WERI-Rb-1 (cell line): ENCODE measurements around the gene SMARCA2.

Source experiments
- DNase-seq: peaks from one replicate; pipeline ENCODE4 v3.0.0-alpha.2; 2020
- H3K27ac ChIP-seq: fragments of 250-450 bp; sonication (Bioruptor Pico); 2 replicates; pipeline ENCODE4 v1.5.1; 2020; ENCODE audit warnings: mild to moderate bottlenecking, moderate library complexity
- H3K27me3 ChIP-seq: fragments of 250-450 bp; sonication (Bioruptor Pico); 2 replicates; pipeline ENCODE4 v1.5.1; 2021; ENCODE audit warnings: mild to moderate bottlenecking, low read depth, moderate library complexity; ENCODE audit not compliant: insufficient read depth, severe bottlenecking
- H3K36me3 ChIP-seq: fragments of 250-450 bp; sonication (Bioruptor Pico); 2 replicates; pipeline ENCODE4 v1.5.1; 2020; ENCODE audit warnings: mild to moderate bottlenecking, moderate library complexity
- H3K4me3 ChIP-seq: 2 replicates; pipeline ENCODE4 v1.5.1; 2011; ENCODE audit warnings: low read depth, mild to moderate bottlenecking, control low read depth, low read length
- H3K9me3 ChIP-seq: fragments of 250-450 bp; sonication (Bioruptor Pico); 2 replicates; pipeline ENCODE4 v1.5.1; 2021; ENCODE audit warnings: mild to moderate bottlenecking, moderate library complexity; ENCODE audit not compliant: severe bottlenecking
- TF ChIP-seq, protein P1 (sequence below): IDR thresholded peaks from 2 replicates; pipeline ENCODE4 v1.5.1; 2011; ENCODE audit warnings: low read depth, mild to moderate bottlenecking, control low read depth, inconsistent platforms, low read length

Gene SMARCA2

DNA sequence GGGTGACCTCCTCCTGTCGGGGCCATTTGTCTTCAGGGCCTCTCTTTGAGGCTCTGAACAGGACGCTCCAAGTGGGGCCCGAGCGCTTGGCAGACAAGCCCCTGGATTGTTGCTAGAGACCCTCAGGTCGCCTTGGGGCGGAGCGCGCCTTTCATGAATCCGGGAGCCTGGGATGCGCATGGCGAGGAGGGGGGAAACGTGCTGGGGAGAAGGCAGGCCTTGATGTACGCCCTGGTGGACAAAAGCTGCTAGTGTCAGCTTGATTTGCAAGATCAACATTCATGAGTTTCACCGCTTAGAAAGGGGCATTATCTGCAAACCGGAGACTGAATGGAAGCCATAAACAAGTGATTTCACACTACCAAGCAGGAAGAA lies 226.3 kb downstream of the SMARCA2 start:
- H3K36me3 ChIP-seq, result no peaks in the 10 kb centered on the region
- no peaks in the 10 kb centered on the region for H3K9me3 ChIP-seq
- peak; percentile 25 for DNase-seq
- H3K4me3 ChIP-seq, result peak overlapping the region; percentile 43
- H3K27ac ChIP-seq, result no peak overlapping the region
- TF ChIP-seq, protein P1, sequence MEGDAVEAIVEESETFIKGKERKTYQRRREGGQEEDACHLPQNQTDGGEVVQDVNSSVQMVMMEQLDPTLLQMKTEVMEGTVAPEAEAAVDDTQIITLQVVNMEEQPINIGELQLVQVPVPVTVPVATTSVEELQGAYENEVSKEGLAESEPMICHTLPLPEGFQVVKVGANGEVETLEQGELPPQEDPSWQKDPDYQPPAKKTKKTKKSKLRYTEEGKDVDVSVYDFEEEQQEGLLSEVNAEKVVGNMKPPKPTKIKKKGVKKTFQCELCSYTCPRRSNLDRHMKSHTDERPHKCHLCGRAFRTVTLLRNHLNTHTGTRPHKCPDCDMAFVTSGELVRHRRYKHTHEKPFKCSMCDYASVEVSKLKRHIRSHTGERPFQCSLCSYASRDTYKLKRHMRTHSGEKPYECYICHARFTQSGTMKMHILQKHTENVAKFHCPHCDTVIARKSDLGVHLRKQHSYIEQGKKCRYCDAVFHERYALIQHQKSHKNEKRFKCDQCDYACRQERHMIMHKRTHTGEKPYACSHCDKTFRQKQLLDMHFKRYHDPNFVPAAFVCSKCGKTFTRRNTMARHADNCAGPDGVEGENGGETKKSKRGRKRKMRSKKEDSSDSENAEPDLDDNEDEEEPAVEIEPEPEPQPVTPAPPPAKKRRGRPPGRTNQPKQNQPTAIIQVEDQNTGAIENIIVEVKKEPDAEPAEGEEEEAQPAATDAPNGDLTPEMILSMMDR, result peak; percentile 19; the same call in 1 of the 2 replicates
- no peaks in the 10 kb centered on the region for H3K27me3 ChIP-seq

DNA sequence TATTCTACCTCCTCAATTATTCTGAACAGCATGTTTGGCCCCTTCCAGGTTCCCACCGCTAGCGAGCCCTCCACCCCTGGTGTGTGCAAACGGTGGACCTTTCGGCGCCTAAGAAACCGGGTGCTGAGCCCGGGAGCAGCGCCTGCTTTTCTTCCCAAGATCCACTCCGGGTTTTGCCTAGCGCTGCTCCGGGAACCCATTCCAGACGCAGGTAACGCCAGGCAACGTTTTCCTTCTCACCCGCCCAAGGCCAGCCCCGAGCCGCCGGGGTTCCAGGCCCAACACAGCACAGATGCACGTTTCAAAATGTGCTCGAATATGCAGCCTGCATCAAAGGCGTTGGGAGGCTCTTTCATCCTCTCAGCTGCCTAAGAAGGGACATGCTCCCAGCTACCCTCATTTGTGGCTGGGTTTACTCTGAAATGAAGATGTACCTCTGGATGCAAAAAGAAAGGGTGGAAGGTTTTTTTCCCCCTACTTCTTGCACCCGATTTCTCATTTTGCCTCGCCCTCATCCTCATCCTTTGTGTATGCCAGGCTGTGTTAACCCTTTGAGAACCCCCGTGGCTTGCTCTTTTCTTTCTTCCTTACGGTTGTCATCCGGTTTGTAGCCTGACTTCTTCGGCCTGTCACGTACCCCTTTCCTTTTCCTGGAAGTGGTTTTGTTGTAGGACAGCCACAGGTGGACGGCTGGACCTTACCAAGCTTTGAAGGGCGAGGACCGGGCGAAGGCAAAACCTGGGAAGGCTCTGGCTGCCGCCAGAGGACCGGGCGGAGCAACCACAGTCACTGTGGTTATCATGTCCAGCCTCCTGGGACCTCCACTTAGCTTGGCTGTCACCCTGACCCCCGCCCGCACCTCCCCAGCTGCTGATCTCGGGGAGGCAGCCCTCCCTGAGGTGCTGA lies 226.9 kb downstream of the SMARCA2 start:
- TF ChIP-seq, protein P1, result no peak
- H3K9me3 ChIP-seq, result no peaks in the 10 kb centered on the region
- peak overlapping the region; percentile 58 for H3K27ac ChIP-seq
- DNase-seq, result peak; percentile 78
- H3K4me3 ChIP-seq, result peak overlapping the region; percentile 43
- no peaks in the 10 kb centered on the region for H3K36me3 ChIP-seq
- no peaks in the 10 kb centered on the region for H3K27me3 ChIP-seq

DNA sequence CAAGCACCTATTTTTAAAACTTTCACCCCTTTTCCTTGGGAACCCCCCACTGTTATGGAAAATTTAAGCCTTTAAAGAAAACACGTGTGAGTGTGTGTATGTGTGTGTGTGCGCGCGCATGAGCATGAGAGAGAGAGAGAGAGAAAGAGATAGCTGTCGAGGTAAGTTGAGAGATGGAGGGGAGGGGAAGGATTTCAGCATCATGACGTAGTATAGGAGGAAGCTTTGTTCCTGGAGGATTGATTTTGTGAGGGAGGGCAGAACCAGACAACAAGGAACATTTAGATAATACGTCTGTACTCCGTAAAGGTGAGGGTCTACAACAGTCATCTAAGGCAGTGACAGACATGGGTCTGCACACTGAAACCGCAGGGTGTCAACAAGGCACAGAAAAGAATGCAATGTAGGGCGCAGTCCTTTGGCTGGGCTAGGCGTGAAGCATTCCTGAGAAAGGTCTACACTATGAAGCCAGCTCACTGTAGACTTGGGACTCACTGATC lies 227.7 kb downstream of the SMARCA2 start:
- Histone ChIP-seq H3K4me3 (no peak overlapping the region), H3K27me3 (no peaks in the 10 kb centered on the region), H3K36me3 (no peaks in the 10 kb centered on the region), H3K9me3 (no peaks in the 10 kb centered on the region), H3K27ac (no peak overlapping the region)
- TF ChIP-seq, protein P1, result no peak
- no peak for DNase-seq
